Skeletal muscle cell (primary cell): Measurements from ENCODE around the gene SEPHS2.
"Not testable (repeated sequence)": the region's sequence is repeated elsewhere in the genome, so short reads cannot be mapped to it uniquely, and the experiment has no call there.

Source experiments
- DNase-seq: peaks from one replicate; pipeline ENCODE4 v3.0.0-alpha.2; 2010; ENCODE audit warnings: low read depth
- H3K4me3 ChIP-seq: 2 replicates; pipeline ENCODE4 v1.5.1; 2011; ENCODE audit warnings: low read depth, mild to moderate bottlenecking, control low read depth, low read length, moderate library complexity

Gene SEPHS2

DNA sequence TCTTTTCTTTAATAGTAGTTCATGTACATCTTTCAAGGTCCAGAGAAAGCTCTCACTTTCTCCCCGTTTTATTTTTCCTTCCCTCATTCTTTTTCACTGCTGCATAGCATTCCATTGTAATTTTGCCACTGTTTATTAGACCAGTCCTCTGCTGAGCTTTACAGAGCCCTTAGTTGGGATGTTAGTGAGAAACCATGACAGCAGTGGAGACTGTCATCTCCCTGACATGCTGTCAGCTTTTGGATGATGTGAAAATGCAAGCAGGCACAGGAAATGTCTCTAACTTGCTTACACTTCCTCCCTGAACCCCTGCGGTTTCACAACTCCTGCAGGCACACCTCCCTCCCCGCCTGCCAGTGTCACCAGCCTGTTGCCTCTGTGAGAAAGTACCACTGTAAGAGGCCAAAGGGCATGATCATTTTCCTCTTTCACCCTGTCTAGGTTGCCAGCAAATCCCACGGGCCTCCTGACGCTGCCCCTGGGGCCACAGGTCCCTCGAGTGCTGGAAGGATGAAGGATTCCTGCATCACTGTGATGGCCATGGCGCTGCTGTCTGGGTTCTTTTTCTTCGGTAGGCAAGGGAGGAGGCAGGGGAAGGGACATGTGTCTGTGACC, 26.8 kb upstream of the SEPHS2 start, which contains the start of gene ITGAL:
ITGAL (plus strand) TSS at position 415 of the 615 bp plus-strand sequence; CDS start at position 511, 96 bp downstream.
- DNase-seq = no peak
- no peak within 1 kb of the TSS for H3K4me3 ChIP-seq

DNA sequence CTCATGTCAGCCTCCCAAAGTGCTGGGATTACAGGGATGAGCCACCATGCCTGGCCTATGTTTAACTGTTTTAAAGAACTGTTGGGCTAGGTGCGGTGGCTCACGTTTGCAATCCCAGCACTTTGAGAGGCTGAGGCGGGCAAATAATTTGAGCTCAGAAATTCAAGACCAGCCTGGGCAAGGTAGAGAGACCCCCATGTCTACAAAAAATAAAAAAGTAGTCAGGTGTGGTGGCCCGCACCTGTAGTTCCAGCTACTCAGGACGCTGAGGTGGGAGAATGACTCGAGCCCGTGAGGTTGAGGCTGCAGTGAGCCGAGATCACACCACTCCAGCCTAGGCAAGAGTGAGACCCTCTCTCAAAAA, 24.9 kb upstream of the SEPHS2 start:
- DNase-seq = no peak
- no peak overlapping the region for H3K4me3 ChIP-seq

DNA sequence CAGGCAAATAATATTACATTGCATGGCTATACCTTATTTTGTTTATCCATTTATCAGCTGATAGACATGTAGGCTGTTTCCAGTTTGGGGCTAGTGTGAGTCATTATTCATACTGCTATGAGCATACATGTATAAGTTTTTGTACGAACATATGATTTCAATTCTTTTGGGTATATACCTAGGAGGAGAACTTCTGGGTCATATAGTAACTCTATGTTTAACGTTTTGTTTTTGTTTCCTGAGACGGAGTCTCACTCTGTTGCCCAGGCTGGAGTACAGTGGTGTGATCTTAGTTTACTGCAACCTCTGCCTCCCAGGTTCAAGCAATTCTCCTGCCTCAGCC, 24.5 kb upstream of the SEPHS2 start:
- H3K4me3 ChIP-seq = no peak overlapping the region
- DNase-seq = no peak

DNA sequence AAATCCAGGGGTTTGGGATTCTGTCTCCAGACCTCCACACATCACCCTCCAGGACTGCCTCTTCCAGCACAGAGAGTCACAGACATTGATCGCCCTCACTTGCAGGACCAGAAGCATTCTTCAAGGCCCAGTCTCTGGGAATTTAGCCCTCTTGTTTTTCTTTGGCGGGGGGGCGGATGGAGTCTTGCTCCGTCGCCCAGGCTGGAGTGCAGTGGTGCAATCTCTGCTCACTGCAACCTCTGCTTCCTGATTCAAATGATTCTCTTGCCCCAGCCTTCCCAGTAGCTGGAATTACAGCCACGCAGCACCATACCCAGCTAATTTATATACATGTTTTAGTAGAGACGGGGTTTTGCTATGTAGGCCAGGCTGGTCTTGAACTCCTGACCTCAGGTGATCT, 18.4 kb upstream of the SEPHS2 start:
- no peak for DNase-seq
- H3K4me3 ChIP-seq = no peak overlapping the region

DNA sequence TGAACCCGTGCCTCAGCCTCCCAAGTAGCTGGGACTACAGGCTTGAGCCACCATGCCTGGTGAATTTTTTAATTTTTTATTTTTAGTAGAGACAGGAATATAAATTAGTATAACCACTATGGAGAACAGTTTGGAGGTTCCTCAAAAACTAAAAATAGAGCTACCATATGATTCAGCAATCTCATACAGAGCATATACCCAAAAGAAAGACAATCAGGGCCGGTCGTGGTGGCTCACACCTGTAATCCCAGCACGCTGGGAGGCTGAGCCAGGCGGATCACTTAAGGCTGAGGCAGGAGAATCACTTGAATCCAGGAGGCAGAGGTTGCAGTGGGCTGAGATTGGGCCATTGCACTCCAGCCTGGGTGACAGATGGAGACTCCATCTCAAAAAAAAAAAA, 15.8 kb upstream of the SEPHS2 start:
- not testable (repeated sequence) for H3K4me3 ChIP-seq, DNase-seq

DNA sequence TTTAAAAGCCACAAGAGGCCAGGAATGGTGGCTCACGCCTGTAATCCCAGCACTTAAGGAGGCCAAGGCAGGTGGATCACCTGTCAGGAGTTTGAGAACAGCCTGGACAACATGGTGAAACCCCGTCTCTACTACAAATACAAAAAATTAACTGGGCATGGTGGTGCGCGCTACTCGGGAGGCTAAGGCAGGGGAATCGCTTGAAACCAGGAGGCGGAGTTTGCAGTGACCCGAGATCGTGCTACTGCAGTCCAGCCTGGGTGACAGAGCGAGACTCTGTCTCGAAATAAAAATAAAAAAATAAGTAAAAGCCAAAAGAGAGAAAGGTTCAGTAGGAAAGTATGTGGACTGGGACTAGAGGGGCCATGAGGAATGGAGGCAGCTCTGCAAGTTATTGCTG, 13.8 kb upstream of the SEPHS2 start:
- DNase-seq = no peak
- H3K4me3 ChIP-seq = no peak overlapping the region

DNA sequence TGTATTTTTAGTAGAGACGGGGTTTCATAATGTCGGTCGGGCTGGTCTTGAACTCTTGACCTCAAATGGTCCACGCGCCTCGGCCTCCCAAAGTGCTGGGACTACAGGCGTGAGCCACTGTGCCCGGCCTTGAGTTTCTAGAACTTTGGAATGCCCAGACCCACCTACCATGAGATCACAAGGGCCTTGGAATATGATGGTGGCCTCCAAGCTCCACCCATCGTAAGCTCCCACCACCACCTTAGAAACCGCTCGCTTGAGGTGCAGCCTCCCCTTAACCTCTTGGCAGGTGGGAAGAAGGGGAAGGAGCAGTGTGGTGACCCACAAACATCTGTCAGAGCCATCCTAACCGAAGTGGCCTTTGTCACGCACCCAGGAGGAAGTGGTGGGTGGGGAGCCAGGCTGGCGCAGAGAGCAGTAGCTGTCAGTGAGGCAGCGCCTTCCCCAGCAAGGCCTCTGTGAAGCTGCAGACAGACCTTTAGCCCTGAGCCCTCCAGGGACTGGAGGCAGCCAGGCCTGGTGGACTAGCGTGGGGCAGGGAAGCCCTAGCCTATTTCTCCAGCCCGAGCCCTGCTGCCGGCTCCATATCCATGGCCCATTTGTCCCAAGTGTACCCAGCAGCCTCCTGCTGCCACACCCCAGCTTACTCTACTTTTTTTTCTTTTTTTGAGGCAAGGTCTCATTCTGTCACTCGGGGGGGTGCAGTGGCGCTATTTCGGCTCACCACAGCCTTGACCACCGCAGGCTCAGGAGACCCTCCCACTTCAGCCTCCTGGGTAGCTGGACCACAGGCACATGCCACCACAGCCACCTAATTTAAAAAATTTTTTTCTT, 13.1 kb upstream of the SEPHS2 start:
- H3K4me3 ChIP-seq = no peak overlapping the region
- no peak for DNase-seq

DNA sequence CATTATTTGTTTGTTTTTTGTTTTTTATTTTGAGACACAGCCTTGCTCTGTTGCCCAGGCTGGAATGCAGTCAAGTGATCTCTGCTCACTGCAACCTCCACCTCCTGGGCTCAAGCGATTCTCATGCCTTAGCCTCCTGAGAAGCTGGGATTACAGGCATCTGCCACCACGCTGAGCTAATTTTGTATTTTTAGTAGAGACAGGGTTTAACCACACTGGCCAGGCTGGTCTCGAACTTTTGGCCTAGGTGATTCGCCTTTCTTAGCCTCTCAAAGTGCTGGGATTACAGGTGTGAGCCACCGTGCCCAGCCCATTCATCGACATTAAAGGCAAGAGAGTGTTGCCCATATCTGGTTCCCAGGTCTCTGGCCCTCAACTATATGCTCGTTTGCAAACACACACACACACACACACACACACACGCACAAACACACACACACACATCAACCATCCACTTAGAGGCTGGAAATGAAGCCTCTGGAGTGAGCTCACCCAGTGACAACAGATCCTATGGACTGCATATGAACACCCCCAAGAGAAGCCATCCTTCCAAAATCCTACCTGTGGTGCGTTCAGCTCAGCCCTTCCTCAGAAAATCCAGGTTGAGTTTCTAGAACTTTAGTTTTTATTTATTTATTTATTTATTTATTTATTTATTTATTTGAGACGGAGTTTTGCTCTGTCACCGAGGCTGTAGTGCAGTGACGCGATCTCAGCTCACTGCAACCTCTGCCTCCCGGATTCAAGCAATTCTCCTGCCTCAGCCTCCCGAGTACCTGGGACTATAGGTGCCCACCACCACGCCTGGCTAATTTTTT, 12.3 kb upstream of the SEPHS2 start:
- H3K4me3 ChIP-seq = no peak overlapping the region
- no peak for DNase-seq

DNA sequence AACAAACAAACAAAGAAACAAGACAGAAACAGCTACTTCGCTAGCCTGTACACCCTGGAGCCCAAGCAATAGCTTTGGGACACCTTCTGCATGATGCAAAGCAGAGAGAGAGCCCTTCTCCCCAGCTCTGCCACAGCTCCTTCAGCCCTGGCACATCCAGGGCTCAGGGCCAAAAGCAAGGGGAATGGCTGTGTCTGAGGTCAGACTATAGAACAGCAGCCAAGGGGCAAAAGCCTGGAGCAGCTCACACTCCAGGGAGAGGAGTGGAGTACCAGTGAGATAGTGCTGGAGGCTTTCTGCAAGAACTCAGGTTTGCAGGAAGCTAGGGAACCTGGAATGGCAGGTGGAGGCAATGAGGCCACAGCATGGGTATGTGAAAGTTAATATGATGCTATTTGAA, 11.6 kb upstream of the SEPHS2 start:
- DNase-seq = no peak
- no peak overlapping the region for H3K4me3 ChIP-seq

DNA sequence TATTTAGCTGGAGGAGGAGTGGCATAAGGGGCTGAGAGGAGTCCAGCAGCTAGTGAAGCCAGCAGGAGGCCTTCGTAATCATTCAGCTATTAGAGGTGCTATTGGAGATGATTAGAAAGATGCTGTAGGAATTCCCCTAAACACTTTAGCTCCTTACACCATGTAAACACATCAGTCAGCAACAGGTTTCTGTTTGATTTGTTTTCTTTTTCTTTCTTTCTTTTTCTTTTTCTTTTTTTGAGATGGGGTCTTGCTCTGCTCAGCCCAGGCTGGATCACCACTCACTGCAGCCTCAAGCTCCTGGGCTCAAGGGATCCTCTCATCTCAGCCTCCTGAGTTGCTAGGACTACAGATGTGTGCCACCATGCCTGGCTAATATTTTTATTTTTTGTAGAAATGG, 10.6 kb upstream of the SEPHS2 start:
- H3K4me3 ChIP-seq = no peak overlapping the region
- no peak for DNase-seq

DNA sequence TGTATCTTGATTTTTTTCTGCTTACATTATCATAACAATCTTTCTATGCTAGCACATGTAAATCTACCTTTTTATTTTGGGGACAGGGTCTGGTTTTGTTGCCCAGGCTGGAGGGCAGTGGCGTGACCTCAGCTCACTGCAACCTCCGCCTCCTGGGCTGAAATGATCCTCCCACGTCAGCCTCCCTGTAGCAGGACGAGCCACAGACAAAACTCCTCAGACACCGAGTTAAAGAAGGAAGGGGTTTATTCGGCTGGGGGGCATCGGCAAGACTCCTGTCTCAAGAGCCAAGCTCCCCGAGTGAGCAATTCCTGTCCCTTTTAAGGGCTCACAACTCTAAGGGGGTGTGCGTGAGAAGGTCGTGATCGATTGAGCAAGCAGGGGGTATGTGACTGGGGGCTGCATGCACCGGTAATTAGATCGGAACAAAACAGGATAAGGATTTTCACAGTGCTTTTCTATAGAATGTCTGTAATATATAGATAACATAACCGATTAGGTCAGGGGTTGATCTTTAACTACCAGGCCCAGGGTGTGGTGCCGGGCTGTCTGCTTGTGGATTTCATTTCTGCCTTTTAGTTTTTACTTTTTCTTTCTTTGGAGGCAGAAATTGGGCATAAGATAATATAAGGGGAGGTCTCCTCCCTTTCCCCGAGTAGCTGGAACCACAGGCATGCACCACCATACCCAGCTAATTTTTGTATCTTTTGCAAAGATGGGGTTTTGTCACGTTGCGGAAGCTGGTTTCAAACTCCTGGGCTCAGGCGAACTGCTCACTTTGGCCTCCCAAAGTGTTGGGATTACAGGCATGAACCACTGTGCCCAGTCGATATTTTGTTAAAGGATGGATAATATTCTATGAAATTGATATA, 7.3 kb upstream of the SEPHS2 start:
- H3K4me3 ChIP-seq = not testable (repeated sequence)

DNA sequence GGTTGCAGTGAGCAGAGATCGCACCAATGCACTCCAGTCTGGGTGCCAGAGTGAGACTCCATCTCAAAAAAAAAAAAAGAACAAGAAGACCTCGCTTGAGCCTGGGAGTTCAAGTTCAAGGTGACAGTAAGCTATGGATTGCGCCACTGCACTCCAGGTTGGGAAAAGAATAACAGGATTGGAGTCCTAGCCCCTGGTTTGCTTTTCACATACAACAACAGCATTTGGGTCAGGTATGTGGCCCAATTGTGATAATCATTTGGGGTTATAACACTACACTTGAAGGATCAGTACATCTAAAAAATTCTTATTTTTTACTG, 3.4 kb upstream of the SEPHS2 start:
- H3K4me3 ChIP-seq = no peak overlapping the region
- no peak for DNase-seq

More for the DNA sequence above, 7.3 kb upstream of the SEPHS2 start:
- DNase-seq = not testable (repeated sequence)

DNA sequence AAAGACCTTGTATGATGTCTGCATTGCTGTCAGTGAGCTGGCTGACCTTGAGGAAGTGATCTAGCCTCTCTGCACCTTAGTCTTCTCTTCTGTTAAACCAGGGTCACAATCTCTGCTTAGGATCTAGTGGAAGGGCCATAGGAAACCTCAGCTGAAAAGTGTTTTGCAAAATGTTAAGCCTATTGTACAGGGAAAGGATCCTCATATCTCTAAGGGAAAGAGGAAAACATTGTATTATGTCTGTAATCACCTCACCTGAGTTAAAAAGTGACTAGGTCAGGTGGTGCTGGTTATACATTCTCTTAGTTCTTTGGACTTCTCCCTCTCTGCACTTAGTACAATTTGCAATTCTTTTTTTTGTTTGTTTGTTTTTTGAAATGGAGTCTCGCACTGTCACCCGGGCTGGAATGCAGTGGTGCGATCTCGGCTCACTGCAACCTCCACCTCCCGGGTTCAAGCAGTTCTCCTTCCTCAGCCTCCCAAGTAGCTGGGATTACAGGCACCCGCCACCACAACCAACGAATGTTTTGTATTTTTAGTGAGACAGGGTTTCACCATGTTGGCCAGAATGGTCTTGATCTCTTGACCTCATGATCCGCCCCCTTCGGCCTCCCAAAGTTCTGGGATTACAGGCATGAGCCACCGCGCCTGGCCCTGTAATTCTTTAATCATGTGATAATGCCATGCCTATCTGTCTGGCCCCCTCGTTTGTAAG, 2.0 kb upstream of the SEPHS2 start:
- no peak for DNase-seq
- no peak overlapping the region for H3K4me3 ChIP-seq

DNA sequence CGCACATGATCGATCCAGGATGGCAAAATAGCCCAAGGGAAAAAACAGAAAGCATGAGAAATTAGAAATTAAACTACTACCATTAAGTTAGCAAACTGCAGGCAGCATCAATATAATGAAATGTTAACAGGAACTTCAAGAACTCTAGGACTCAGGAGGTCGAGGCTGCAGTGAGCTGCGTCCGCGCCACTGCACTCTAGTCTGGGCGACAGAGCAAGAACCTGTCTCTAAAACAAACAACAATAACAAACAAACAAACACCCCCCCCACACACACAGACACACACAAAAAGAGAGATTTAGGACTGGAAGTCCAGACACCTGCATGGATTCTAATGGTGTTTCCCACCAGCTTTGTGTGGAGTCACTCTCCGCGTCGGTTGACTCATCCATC, 525 bp upstream of the SEPHS2 start:
- H3K4me3 ChIP-seq = peak overlapping the region; percentile 89
- DNase-seq = no peak

DNA sequence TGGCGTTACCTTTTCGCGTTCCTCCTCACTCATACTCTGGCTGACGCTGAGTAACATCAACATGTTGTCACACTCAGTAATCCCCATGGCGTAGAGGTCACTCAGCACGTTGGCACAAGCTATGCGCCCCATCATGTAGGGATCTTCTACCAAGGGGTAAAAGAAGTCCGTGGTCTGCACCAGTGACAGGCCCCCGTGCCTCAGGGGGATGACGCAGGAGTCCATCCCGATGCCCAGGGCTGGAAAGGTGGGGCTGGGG, 596 bp downstream of the SEPHS2 start:
- no peak for DNase-seq
- peak overlapping the region; percentile 89 for H3K4me3 ChIP-seq

DNA sequence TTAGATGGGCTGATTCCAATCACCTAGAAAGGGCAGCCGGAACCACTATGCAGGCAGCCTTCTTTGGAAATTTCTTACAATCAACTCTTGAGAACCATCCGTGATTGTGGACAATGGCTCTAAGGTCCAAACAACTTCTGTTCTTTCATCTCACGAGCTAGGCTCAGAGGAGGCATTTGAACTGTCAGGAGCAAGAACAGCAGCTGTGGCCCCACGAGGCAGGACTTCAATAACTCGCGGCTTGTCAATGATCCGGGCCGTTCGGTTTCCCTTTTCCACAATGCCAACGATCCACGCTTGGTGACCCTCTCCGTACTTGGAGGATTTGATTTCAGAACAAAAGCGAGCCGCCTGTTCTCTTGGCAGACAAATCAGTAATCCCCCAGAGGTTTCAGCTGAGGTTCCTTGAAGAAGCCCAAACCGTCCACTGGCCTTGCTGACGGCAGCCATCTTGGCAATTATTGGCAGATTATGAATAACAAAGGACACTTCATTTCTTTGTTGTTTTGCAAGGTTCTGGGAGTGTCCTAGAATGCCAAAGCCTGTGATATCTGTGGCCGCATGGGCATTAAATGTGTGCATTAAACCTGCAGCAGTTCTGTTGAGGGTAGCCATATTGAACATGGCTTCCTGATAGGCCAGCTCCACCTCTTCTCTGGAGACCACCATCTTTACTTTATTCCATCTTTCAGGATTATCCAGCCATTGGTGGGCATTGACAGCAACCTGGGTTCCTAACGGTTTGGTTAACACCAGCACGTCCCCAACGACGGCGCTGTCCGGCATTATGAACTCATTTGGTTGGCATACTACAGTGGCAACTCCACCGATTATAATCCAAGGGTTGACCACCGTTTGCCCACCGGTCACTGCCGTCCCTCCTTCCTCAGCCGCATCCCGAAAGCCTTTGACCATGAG, 1.2 kb downstream of the SEPHS2 start:
- H3K4me3 ChIP-seq = peak overlapping the region; percentile 89
- no peak for DNase-seq

DNA sequence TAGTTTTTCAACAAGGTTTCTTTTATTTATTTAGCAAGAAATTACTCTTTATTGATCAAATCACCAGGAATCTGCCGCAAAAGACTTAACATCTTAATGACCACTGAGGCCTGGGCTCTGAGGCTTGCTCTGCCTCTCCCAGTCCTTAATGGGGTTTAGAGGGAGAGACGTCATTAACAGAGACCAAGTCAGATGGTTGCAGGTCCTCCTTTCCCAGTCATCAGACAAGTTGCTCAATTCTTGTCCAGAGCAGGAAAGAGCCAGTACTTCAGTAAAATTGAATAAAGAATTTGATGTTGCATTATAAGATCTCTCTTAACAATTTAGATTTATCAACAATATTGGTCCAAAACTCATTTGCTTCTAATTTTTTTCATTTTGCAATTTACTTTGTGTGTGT, 2.0 kb downstream of the SEPHS2 start:
- no peak overlapping the region for H3K4me3 ChIP-seq
- no peak for DNase-seq

DNA sequence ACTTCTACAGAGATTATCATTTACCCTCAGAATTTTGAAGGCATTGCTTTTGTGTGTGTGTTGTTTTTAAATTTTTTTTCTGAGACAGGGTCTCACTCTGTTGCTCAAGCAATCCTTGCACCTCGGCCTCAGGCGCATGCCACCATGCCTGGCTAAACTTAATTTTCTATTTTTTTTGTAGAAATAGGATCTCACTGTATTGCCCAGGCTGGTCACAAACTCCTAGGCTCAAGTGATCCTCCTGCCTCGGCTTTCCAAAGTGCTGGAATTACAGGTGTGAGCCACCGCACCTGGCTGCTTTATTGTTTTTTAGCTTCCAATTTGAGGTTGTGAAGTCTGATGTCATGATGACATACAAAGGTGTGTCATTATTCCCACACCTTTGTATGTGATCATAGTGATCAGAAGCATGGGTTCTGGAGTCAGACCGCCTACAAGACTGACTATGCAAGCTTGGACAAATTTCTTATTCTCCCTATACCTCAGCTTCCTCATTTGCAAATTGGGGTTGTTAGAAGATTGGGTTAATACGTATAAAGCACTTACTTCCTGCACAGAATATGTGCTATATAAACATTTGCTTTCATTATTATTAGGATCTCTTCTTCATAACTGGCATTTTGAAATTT, 5.8 kb downstream of the SEPHS2 start:
- no peak for DNase-seq
- no peak overlapping the region for H3K4me3 ChIP-seq
